Neutrophil (primary cell): ENCODE data around the gene VPS41.

Experiments used
- H3K27ac ChIP-seq: fragments of 200-600 bp; sonication (generic); 2 replicates; pipeline ENCODE4 v1.5.1; 2016; ENCODE audit warnings: mild to moderate bottlenecking, moderate library complexity
- H3K27me3 ChIP-seq: fragments of 200-600 bp; sonication (generic); 2 replicates; pipeline ENCODE4 v1.6.0; 2016; ENCODE audit warnings: mild to moderate bottlenecking
- H3K36me3 ChIP-seq: fragments of 200-600 bp; sonication (generic); 2 replicates; pipeline ENCODE4 v1.5.1; 2017
- H3K4me1 ChIP-seq, 2 experiments: fragments of 200-600 bp in 1 of 2; sonication (generic) in 1 of 2; 1 replicate in 1 of 2; 2 replicates in 1 of 2; pipeline versions ENCODE4 v1.5.1 to v1.6.1; 2013 to 2016; ENCODE audit warnings: low read depth in 1 of 2, low read length in 1 of 2, mild to moderate bottlenecking in 1 of 2, moderate library complexity in 1 of 2; ENCODE audit not compliant: control insufficient read depth in 1 of 2, insufficient read depth in 1 of 2
- H3K4me3 ChIP-seq, 2 experiments: fragments of 200-600 bp in 1 of 2; sonication (generic) in 1 of 2; 1 replicate in 1 of 2; 2 replicates in 1 of 2; pipeline ENCODE4 v1.5.1; 2013 to 2016; ENCODE audit warnings: low read depth in 1 of 2, low read length in 1 of 2, mild to moderate bottlenecking in 1 of 2, moderate library complexity in 1 of 2
- H3K9me3 ChIP-seq: fragments of 200-600 bp; sonication (generic); 2 replicates; pipeline ENCODE4 v1.5.1; 2016
- TF ChIP-seq, protein P1 (sequence below): fragments of 200-600 bp; sonication (generic); IDR thresholded peaks from 2 replicates; pipeline ENCODE4 v1.5.1; 2016; ENCODE audit warnings: antibody characterized with exemption

VPS41 gene

DNA sequence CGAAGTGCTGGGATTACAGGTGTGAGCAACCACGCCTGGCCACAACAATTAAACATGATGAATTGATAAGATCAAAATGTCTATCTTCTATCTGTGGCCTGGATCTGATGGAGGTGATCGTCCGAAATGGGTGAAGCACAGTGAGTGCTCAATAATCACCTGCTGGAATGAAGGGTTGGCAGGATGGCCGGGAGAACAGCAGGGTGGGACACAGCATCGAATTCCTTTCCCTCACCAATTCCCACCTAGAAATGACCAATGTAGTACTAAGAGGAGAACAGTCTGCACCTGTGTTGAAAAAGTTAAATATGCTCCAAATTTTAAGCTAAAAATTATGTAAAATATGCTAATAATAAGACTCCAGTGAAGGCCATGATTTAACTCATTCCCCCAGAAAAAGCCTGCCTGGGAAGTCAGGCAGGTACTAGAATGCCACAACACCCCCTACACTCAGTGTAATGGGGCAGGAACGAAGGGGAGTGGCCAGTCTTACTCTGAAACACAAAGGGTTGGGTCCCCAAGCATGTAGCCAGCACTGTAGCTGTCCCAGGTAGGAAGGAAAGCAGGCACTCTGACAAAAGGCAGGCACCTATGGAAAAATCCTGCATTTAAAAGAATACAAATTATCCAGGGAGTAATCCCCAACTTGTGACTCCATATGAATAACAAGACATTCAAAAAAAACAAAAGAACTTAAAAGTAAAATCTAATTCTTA is 110.3 kb downstream of the VPS41 start:
- Histone ChIP-seq H3K27me3 (no peaks in the 10 kb centered on the region), H3K4me1 (no peaks in the 10 kb centered on the region), H3K36me3 (peaks cover 26% of the 10 kb centered on the region), H3K27ac (no peak overlapping the region), H3K4me3 (no peak overlapping the region), H3K9me3 (no peaks in the 10 kb centered on the region)
- TF ChIP-seq, protein P1, sequence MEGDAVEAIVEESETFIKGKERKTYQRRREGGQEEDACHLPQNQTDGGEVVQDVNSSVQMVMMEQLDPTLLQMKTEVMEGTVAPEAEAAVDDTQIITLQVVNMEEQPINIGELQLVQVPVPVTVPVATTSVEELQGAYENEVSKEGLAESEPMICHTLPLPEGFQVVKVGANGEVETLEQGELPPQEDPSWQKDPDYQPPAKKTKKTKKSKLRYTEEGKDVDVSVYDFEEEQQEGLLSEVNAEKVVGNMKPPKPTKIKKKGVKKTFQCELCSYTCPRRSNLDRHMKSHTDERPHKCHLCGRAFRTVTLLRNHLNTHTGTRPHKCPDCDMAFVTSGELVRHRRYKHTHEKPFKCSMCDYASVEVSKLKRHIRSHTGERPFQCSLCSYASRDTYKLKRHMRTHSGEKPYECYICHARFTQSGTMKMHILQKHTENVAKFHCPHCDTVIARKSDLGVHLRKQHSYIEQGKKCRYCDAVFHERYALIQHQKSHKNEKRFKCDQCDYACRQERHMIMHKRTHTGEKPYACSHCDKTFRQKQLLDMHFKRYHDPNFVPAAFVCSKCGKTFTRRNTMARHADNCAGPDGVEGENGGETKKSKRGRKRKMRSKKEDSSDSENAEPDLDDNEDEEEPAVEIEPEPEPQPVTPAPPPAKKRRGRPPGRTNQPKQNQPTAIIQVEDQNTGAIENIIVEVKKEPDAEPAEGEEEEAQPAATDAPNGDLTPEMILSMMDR: no peak

DNA sequence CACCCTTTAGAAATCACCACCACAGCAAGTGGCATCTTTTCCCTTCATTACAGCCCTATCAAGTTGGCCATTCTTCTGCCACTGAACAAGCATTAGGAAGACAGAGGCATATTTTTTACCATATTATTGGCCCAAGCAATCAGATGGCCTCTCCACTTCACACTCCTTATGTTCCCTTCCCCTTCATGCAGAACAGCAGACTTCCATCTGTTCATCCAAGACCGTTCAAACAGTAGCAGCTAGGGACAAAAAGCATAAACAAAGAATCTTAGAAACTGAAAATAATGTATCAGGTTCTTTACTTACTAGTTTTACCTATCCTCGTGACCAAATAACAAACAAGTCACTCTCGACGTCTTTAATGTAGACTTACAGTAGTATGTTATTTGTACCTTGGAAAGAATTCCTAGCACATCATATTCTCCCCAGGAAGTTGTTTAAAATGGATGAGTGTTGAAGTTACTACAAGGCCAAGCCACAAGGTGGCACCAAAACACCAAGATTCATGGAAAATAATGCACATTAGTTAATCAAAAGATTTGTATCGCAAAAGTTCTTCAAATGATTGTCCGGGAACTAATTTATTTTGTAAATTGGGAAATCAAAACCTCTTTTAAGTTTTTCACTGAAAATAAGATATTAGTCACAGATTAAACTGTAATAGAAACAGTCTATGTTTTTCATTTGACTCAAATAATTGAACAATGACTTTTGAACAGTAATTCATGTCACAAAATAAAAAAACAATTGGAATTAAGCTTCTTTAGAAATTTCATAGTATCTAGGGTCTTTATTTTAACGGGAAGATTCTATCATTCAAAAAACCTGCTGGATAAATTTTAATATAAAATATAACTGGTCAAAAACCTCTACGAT is 112.1 kb downstream of the VPS41 start:
- no peaks in the 10 kb centered on the region for H3K4me1 ChIP-seq
- no peaks in the 10 kb centered on the region for H3K27me3 ChIP-seq
- no peak overlapping the region for H3K27ac ChIP-seq
- H3K9me3 ChIP-seq: no peaks in the 10 kb centered on the region
- peaks cover 43% of the 10 kb centered on the region for H3K36me3 ChIP-seq
- no peak overlapping the region for H3K4me3 ChIP-seq
- TF ChIP-seq, protein P1: peak; percentile 70

DNA sequence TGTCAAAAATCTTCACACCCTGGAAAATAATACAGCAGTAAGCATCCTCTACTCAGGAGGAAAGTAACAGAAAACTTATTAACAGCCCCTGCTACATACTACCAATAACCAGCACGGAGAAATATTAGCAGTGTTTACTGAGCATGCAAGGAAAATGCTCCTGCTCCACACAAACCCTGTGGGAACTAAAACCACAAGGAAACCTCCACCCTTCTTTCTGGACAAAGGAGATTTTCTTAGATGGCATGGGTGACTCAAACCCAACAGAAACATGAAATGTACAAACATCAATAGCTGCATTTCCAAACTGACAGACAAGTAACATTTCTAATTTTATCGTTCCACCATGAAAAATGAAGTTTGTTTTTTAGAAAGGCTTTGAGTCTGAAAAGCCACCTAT is 113.4 kb downstream of the VPS41 start:
- Histone ChIP-seq H3K27me3 (no peaks in the 10 kb centered on the region), H3K27ac (no peak overlapping the region), H3K9me3 (no peaks in the 10 kb centered on the region), H3K4me1 (no peaks in the 10 kb centered on the region), H3K4me3 (no peak overlapping the region), H3K36me3 (peaks cover 55% of the 10 kb centered on the region)
- TF ChIP-seq, protein P1: no peak

DNA sequence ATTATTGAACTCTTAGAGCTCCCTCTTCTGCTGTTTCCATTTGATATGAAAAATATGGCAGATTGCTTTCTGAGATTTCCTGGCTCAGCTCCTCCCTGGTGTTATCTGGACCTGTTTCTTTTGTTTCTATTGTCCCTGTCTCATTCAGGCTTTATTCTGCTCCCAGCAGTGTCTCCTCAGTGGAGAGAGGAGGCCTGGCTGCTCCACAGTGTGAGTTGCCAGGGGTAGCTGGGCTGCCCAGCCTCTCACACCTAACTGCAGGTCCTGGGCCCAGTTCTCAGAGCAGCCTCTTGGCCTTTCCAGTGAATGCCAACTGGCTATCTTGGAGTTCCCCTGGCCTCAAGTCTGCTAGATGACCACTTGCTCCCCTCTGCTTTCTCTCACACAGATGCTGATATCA is 127.0 kb downstream of the VPS41 start:
- TF ChIP-seq, protein P1: no peak
- no peak overlapping the region for H3K27ac ChIP-seq
- H3K4me1 ChIP-seq: no peaks in the 10 kb centered on the region
- H3K4me3 ChIP-seq: no peak overlapping the region
- peaks cover 8% of the 10 kb centered on the region for H3K36me3 ChIP-seq
- no peaks in the 10 kb centered on the region for H3K27me3 ChIP-seq
- no peaks in the 10 kb centered on the region for H3K9me3 ChIP-seq

DNA sequence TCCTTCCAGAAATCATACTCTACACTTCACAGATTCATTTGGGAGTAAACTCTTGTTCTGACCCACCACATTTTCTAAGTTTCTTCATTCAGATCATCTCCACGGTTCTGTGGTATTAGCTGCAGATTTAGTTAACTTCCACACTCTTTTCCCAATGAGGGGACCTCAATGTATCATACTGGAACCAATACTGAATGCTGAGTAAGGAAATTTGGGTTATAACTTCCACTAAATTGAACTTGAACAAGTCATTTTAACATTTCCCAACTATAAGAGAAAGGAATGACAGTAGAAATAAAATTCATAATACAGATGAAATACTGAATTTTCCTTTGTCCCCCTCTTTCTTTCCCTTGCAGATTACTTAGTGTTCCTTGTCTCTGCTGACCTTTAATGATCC is 131.4 kb downstream of the VPS41 start:
- Histone ChIP-seq H3K9me3 (no peaks in the 10 kb centered on the region), H3K27me3 (no peaks in the 10 kb centered on the region), H3K4me3 (no peak overlapping the region), H3K36me3 (peaks cover 39% of the 10 kb centered on the region), H3K27ac (no peak overlapping the region), H3K4me1 (no peaks in the 10 kb centered on the region)
- TF ChIP-seq, protein P1: no peak
